ENCODE measurements around the gene AKR1C8.
A peak's percentile ranks its signal among the peaks of the same experiment; 100 is the strongest.
"Not testable (repeated sequence)": the region's sequence is repeated elsewhere in the genome, so short reads cannot be mapped to it uniquely, and the experiment has no call there.

The AKR1C8 gene

DNA sequence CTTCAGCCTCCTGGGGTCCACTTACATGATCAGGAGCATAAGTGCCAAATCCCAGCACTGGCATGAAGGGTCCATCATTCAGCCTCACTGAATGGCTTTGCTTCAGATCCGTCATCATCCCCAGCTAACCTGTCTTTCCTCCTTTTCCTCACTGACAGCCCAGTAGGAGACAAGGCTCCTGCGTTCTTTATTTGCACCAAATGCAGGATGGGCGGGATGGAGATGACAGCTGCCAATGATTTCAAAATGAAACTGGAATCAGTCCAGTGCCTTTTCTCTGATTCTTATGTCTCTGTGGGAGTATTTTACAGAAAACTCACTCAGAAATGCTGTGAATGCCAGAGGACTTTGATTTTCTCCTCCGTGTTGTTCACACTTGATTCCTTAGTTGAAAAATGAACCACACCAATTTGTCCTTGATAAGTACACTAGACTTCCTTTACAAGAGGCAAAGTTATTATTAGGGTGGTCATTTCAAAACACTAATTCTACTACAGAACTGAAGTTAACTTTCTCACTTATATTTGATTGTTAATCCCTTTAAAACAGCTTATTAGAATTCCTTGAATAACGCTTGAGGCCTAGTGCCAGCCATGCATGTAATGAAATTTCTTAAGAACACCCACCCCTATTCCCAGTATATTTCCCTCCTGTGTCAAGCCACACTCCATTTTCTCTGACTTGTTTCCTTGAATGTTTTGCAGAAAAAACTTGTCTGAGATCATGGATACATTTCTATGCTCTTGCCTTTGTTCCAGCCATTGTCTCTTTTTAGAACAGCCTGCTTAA, at the start of gene AKR1C8:
Gene AKR1C8, minus strand, starts transcription at position 164 of the 789 bp plus-strand sequence. Its CDS starts 46 bp downstream, at position 118.
- DNase-seq (ENCODE audit: low spot score), result no peak
- no peak for FAIRE-seq

- no peak for DNase-seq (ENCODE audit: low spot score)
- FAIRE-seq, result no peak
Observed at GRCh38 chr10:5234106-5234860, 49.3 kb upstream of the AKR1C8 start.

DNA sequence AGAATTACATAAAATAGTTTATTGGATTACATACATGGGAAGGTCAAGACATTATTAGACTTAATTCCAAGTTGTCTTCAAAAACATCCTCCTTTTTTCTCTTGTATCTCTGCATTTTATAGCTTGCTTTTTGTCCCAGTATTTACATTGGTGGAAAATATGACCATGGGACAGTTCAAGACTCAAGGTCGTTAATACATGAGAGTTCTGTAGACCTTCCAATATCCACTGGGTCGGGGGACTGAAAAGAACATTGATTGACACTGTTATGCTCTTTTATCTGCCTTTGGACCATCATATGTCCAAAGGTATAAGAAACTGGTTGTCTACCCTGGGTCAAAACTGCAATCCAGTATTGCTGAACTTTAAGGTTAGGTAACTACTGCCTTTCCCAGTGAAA, 48.4 kb upstream of the AKR1C8 start:
- no peak for DNase-seq (ENCODE audit: low spot score)
- FAIRE-seq, result no peak

DNA sequence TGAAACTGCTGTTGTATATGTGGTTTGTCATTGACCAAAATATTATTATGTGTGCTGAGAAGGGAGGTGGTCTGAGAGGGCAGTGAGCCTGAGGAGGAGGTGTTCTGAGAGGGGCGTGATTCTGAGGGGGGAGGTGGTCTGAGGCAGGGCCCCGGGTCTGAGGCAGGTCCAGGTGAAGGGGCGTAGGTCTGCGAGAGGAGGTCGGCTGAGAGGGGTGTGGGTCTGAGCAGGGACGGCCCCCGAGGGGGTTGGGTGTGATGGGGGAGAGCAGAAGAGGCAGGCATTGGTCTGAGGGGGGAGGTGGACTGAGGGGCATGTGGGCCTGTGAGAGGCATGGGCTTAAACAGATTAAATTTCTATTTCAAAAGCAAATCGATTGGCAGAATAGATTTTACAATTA, 44.1 kb upstream of the AKR1C8 start:
- no peak for FAIRE-seq
- DNase-seq (ENCODE audit: low spot score), result no peak

DNA sequence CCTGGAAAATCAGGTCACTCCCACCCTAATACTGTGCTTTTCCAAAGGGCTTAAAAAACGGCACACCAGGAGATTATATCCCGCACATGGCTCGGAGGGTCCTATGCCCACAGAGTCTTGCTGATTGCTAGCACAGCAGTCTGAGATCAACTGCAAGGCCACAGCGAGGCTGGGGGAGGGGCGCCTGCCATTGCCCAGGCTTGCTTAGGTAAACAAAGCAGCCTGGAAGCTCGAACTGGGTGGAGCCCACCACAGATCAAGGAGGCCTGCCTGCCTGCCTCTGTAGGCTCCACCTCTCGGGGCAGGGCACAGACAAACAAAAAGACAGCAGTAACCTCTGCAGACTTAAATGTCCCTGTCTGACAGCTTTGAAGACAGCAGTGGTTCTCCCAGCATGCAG, 38.0 kb upstream of the AKR1C8 start:
- not testable (repeated sequence) for DNase-seq (ENCODE audit: low spot score); FAIRE-seq

DNA sequence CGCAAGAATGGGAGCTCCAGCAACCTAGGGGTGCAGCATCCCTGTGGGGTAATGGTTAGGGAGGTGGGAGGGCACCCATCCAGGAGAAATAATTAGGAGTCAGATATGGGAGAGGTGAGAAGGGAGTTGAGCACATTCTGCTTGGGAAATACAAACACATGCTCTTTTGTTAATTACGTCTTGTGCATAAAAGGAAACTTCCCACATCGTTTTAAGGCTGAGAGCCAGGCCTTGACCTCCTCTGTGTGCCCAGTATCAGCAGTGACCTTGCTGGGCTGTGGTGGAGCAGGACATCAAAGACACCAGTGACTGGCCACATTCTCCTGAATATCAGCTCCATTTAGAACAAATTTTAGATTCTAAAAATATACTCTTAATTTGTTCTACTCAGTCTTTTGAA, 34.3 kb upstream of the AKR1C8 start:
- FAIRE-seq (no peak), DNase-seq (ENCODE audit: low spot score) (no peak)

GRCh38 chr10:5216801-5217200, 31.9 kb upstream of the AKR1C8 start:
- no peak for FAIRE-seq

DNA sequence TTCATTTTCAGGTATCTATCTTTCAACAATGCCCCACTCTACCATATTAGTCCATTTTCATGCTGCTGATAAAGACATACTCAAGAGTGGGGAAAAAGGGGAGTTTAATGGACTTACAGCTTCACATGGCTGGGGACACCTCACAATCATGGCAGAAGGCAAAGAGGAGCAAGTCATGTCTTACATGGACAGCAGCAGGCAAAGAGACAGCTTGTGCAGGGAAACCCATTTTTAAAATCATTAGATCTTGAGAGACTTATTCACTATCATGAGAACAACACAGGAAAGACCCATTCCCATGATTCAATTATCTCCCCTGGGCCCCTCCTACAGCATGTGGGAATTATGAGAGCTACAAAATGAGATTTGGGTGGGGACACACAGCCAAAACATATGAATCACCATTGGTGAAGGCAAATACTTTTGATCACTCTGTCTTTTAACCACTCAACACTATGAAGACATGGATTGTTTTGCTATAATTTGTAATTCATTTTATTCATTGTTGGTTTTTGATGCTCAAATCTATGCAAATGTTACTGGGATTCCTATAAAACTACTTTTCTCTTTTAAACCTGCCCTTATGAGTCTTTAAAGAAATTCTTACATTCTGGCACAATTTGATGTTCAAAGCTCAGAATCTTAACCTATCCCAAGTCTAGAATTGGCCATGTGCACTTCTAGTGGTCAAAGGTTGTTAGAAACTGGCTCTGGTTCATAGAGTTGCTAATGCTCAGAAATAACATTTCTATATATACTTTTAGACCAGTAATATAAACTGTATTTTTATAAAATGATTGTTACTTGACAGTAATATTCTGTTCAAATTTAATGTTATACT, 27.0 kb upstream of the AKR1C8 start:
- no peak for DNase-seq (ENCODE audit: low spot score)
- FAIRE-seq, result no peak

More at GRCh38 chr10:5216801-5217200, 31.9 kb upstream of the AKR1C8 start:
- no peak for DNase-seq (ENCODE audit: low spot score)

- FAIRE-seq; DNase-seq (ENCODE audit: low spot score): not testable (repeated sequence)
Observed at GRCh38 chr10:5210261-5210660, 25.3 kb upstream of the AKR1C8 start.

DNA sequence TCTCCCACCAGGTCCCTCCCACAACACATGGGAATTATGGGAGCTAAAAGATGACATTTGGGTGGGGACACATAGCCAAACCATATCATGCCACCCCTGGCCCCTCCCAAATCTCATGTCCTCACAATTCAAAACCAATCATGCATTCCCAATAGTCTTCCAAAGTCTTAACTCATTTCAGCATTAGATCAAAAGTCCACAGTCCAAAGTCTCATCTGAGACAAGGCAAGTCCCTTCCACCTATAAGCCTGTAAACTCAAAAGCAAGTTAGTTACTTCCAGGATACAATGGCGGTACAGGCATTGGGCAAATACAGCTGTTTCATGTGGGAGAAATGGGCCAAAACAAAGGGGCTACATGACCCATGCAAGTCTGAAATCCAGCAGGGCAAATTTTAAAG, 24.8 kb upstream of the AKR1C8 start:
- FAIRE-seq; DNase-seq (ENCODE audit: low spot score): not testable (repeated sequence)

- no peak for DNase-seq (ENCODE audit: low spot score)
Observed at GRCh38 chr10:5206799-5207198, 21.8 kb upstream of the AKR1C8 start.

GRCh38 chr10:5199398-5199797, 14.4 kb upstream of the AKR1C8 start:
- no peak for FAIRE-seq
- peak; percentile 10 for DNase-seq (ENCODE audit: low spot score)

More at GRCh38 chr10:5206799-5207198, 21.8 kb upstream of the AKR1C8 start:
- FAIRE-seq, result no peak

DNA sequence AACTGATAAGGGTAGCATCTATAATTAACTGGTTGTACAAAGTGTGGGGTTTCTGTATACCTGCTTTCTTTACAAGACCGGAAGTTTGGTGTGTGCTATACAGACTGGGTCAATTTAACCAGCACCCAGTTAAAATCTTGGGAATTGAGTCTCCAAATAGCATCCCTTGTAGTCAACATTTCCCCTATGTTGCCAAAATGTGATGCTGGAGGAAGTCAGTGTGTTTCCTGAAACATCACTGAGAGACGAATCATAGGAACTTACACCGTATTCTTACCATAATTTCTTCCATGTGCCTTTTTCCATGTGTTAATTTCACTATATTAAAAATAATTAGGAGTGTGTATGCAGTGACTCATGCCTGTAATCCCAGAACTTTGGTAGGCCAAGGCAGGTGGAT, 13.4 kb upstream of the AKR1C8 start:
- FAIRE-seq (no peak), DNase-seq (ENCODE audit: low spot score) (no peak)

GRCh38 chr10:5196702-5197113, 11.8 kb upstream of the AKR1C8 start, which contains the start of gene AKR1C4:
Gene AKR1C4, plus strand, starts transcription at chr10:5196837. Its CDS starts 31 bp downstream, at chr10:5196868.
- FAIRE-seq (no peak), DNase-seq (ENCODE audit: low spot score) (no peak)

GRCh38 chr10:5195727-5196374, 10.9 kb upstream of the AKR1C8 start:
- no peak for FAIRE-seq
- no peak for DNase-seq (ENCODE audit: low spot score)

- no peak for FAIRE-seq
- no peak for DNase-seq (ENCODE audit: low spot score)
Observed at GRCh38 chr10:5194431-5194830, 9.5 kb upstream of the AKR1C8 start.

DNA sequence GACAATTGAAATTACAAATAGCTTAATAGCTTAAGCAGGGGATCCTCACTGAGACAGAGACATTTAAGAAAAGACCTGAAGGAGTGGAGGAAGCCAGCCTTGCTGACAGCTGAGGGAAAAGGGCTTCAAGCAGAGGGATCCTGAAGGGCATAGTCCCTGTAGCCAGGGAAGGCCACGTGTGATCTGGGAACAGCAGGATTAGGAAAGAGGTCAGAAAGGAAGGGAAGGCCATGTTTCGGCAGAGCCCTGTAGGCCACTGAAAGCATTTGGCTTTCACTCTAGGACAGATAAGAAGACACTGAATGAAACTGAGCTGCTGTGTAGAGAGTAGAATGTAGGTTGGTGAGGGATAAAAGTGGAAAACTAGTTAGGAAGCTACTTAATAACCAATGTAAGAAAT, 3.4 kb upstream of the AKR1C8 start:
- FAIRE-seq (no peak), DNase-seq (ENCODE audit: low spot score) (no peak)

DNA sequence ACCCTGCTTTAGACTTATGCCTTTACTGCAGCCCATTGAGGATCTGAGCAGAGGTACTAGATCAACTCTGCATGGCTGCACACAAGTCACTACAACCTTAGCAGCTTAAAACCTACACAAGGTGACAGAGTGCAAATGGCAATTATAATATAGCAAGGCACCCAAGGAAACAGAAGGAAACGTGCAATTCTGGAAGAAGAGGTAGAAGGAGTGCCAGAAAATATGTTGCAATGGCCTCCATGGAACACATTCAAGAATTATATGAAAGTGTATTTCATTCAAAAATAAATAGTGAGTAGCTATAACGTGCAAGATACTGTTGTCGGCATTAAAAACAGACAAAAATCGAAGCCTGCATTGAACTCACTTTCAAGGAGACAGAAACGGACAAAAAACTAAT, 2.9 kb upstream of the AKR1C8 start:
- no peak for FAIRE-seq

GRCh38 chr10:5183923-5184322, 1.0 kb downstream of the AKR1C8 start:
- FAIRE-seq (no peak), DNase-seq (ENCODE audit: low spot score) (no peak)

More for the DNA sequence above, 2.9 kb upstream of the AKR1C8 start:
- no peak for DNase-seq (ENCODE audit: low spot score)

GRCh38 chr10:5180503-5180902, 4.4 kb downstream of the AKR1C8 start:
- not testable (repeated sequence) for FAIRE-seq; DNase-seq (ENCODE audit: low spot score)

DNA sequence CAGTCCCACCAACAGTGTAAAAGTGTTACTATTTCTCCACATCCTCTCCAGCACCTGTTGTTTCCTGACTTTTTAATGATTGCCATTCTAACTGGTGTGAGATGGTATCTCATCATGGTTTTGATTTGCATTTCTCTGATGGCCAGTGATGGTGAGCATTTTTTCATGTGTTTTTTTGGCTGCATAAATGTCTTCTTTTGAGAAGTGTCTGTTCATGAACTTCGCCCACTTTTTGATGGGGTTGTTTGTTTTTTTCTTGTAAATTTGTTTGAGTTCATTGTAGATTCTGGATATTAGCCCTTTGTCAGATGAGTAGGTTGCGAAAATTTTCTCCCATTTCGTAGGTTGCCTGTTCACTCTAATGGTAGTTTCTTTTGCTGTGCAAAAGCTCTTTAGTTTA, 9.4 kb downstream of the AKR1C8 start:
- not testable (repeated sequence) for DNase-seq (ENCODE audit: low spot score); FAIRE-seq

Measured in urothelium cell line (cell line).